ENCODE measurements around the gene PUDP. TPM values are rescaled to one million over a fixed set of nuclear protein-coding genes. Genes with fewer than 3 reads are reported as not detected.

The PUDP gene
- total RNA-seq, 2 experiments from 2014 or later, result 15.6 to 16.3 TPM

- POLR2A ChIA-PET, result no interaction called here
- no peak overlapping the region for H3K27ac Mint-ChIP-seq
- no peak for DNase-seq
- no peaks in the 10 kb centered on the region for H3K27me3 Mint-ChIP-seq
- no peaks in the 10 kb centered on the region for H3K4me1 Mint-ChIP-seq
- no peak overlapping the region for H3K4me3 Mint-ChIP-seq
- H3K9me3 Mint-ChIP-seq, result no peaks in the 10 kb centered on the region
- no peaks in the 10 kb centered on the region for H3K36me3 Mint-ChIP-seq (ENCODE audit: low read depth)
- CTCF ChIA-PET, result no interaction called here
Observed at GRCh38 chrX:7159149-7159861, 11.4 kb upstream of the PUDP start.

GRCh38 chrX:7158468-7158990 is 10.6 kb upstream of the PUDP start:
- CTCF ChIA-PET, result no interaction called here
- Mint-ChIP-seq H3K36me3 (ENCODE audit: low read depth) (no peaks in the 10 kb centered on the region), H3K27ac (no peak overlapping the region), H3K4me3 (no peak overlapping the region), H3K9me3 (no peaks in the 10 kb centered on the region), H3K4me1 (no peaks in the 10 kb centered on the region), H3K27me3 (no peaks in the 10 kb centered on the region)
- DNase-seq, result no peak
- POLR2A ChIA-PET, result no interaction called here

DNA sequence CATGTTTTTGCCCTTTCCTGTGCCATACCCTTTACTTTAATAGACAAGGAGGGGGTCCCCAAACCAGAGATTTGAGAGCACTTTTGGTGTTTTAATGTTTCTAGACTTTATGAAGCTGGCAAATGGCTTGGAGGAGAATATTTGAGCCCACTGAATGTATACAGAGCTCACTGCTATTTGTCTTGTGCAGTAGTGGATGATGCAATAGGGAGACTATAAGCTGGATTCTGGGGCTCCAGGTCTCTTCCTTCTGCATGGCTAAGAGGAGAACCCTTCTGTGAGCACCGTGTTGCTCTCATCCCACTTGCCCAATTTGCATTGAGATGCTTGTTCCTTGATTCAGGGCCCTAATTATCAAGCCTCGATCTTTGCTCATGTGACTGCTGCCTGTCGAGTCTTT is 8.9 kb upstream of the PUDP start:
- H3K27ac Mint-ChIP-seq, result no peak overlapping the region
- no peaks in the 10 kb centered on the region for H3K36me3 Mint-ChIP-seq (ENCODE audit: low read depth)
- ChIA-PET CTCF (interaction anchor here (0.6 to 1.7 kb wide), 2 partner anchors 9 to 85 kb away, joined by 3 read pairs; partner anchors contain the start of gene PUDP), POLR2A (no interaction called here)
- H3K9me3 Mint-ChIP-seq, result no peaks in the 10 kb centered on the region
- no peak for DNase-seq
- H3K27me3 Mint-ChIP-seq, result no peaks in the 10 kb centered on the region
- H3K4me3 Mint-ChIP-seq, result no peak overlapping the region
- no peaks in the 10 kb centered on the region for H3K4me1 Mint-ChIP-seq

DNA sequence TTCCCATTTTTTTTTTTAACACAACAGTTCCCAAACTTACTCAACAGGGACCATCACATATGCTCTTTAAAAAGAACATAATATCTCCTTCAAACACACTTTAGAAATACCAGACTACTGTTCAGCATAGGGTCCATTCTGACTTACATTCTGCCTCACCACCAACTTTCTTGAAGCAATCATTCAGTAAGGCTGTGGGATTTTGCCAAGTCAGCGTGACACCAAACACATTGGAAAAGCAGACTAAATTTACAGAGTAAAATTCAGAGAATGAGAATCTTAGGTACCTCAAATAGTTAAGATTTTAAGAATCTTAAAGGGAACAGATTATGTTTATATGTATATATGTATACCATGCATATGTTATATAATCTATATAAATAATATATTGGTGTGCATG is 7.2 kb upstream of the PUDP start:
- H3K36me3 Mint-ChIP-seq (ENCODE audit: low read depth), result no peaks in the 10 kb centered on the region
- no peaks in the 10 kb centered on the region for H3K9me3 Mint-ChIP-seq
- no peak for DNase-seq
- no peaks in the 10 kb centered on the region for H3K27me3 Mint-ChIP-seq
- no peak overlapping the region for H3K4me3 Mint-ChIP-seq
- CTCF ChIA-PET, result no interaction called here
- POLR2A ChIA-PET, result no interaction called here
- H3K27ac Mint-ChIP-seq, result no peak overlapping the region
- no peaks in the 10 kb centered on the region for H3K4me1 Mint-ChIP-seq

- ChIA-PET CTCF (no interaction called here), POLR2A (no interaction called here)
- no peak for DNase-seq
Observed at GRCh38 chrX:7154041-7154597, 6.2 kb upstream of the PUDP start.

DNA sequence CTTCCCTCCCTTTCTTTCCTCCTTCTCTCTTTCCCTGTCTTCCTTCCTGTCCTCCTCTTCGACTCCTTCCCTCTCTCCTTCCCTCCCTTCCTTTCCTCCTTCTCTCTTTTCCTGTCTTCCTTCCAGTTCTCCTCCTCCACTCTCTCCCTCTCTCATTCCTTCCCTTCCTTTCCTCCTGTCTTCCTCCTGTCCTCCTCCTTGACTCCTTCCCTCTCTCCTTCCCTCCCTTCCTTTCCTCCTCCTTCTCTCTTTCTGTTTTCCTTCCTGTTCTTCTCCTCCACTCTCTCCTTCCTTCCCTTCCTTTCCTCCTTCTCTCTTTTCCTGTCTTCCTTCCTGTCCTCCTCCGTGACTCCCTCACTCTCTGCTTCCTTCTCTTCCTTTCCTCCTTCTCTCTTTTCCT is 5.3 kb upstream of the PUDP start:
- Mint-ChIP-seq H3K9me3 (no peaks in the 10 kb centered on the region), H3K4me1 (peaks cover 1% of the 10 kb centered on the region), H3K27me3 (no peaks in the 10 kb centered on the region), H3K36me3 (ENCODE audit: low read depth) (no peaks in the 10 kb centered on the region), H3K27ac (no peak overlapping the region), H3K4me3 (no peak overlapping the region)
- ChIA-PET CTCF (no interaction called here), POLR2A (no interaction called here)
- no peak for DNase-seq

More at GRCh38 chrX:7154041-7154597, 6.2 kb upstream of the PUDP start:
- no peak overlapping the region for H3K4me3 Mint-ChIP-seq
- no peaks in the 10 kb centered on the region for H3K27me3 Mint-ChIP-seq
- no peaks in the 10 kb centered on the region for H3K36me3 Mint-ChIP-seq (ENCODE audit: low read depth)
- H3K9me3 Mint-ChIP-seq, result no peaks in the 10 kb centered on the region
- H3K4me1 Mint-ChIP-seq, result peaks cover 1% of the 10 kb centered on the region
- H3K27ac Mint-ChIP-seq, result no peak overlapping the region

DNA sequence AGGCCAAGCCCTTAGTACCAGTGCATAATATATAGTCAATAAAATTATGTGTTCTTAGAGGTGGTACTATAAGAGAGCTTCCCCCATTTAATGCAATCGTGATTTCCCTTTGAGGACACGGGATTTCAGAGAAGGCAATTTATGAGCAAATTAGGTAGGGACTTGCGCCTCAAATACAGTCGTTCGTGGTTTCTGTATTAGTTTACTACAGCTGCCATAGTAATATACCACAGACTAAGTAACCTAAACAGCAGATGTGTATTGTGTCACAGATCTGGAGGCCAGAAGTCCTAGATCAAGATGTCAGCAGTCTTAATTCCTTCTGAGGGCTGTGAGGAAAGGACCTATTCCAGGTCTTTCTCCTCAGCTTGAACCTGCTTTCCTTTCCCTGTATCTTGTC is 1.5 kb upstream of the PUDP start:
- no peak overlapping the region for H3K4me3 Mint-ChIP-seq
- DNase-seq, result no peak
- peaks cover 2% of the 10 kb centered on the region for H3K36me3 Mint-ChIP-seq (ENCODE audit: low read depth)
- no peak overlapping the region for H3K27ac Mint-ChIP-seq
- H3K27me3 Mint-ChIP-seq, result no peaks in the 10 kb centered on the region
- CTCF ChIA-PET, result no interaction called here
- POLR2A ChIA-PET, result no interaction called here
- no peaks in the 10 kb centered on the region for H3K9me3 Mint-ChIP-seq
- peaks cover 16% of the 10 kb centered on the region for H3K4me1 Mint-ChIP-seq

GRCh38 chrX:7147413-7147977 is 458 bp downstream of the PUDP start, which contains the start of gene STS:
Gene STS (plus strand): TSS chrX:7147712. CDS start chrX:7253200, 105,488 bp downstream.
- peak within 1 kb of the TSS; percentile 90 for H3K27ac Mint-ChIP-seq
- ChIA-PET CTCF (interaction anchor here (1.0 kb wide), 1 partner anchor 10 kb away, joined by 3 read pairs; no protein-coding TSS in a partner anchor), POLR2A (no interaction called here)
- DNase-seq, result peak; percentile 14
- H3K36me3 Mint-ChIP-seq (ENCODE audit: low read depth), result peaks cover 2% of the 10 kb centered on the region
- no peaks in the 10 kb centered on the region for H3K9me3 Mint-ChIP-seq
- H3K4me1 Mint-ChIP-seq, result peaks cover 16% of the 10 kb centered on the region
- peak within 1 kb of the TSS; percentile 78 for H3K4me3 Mint-ChIP-seq
- H3K27me3 Mint-ChIP-seq, result no peaks in the 10 kb centered on the region

GRCh38 chrX:7146703-7147412 is 1.1 kb downstream of the PUDP start:
- Mint-ChIP-seq H3K4me1 (peaks cover 16% of the 10 kb centered on the region), H3K27ac (peak overlapping the region; percentile 86), H3K36me3 (ENCODE audit: low read depth) (peaks cover 2% of the 10 kb centered on the region), H3K9me3 (no peaks in the 10 kb centered on the region), H3K27me3 (no peaks in the 10 kb centered on the region), H3K4me3 (peak overlapping the region; percentile 77)
- POLR2A ChIA-PET, result no interaction called here
- CTCF ChIA-PET, result interaction anchor here (0.6 to 0.8 kb wide), 2 partner anchors 80 to 1001 kb away, joined by 3 read pairs; no protein-coding TSS in a partner anchor
- DNase-seq, result peak; percentile 6

- Mint-ChIP-seq H3K9me3 (no peaks in the 10 kb centered on the region), H3K36me3 (ENCODE audit: low read depth) (peaks cover 2% of the 10 kb centered on the region), H3K4me1 (peaks cover 16% of the 10 kb centered on the region), H3K27me3 (no peaks in the 10 kb centered on the region), H3K27ac (no peak overlapping the region), H3K4me3 (no peak overlapping the region)
- no peak for DNase-seq
- CTCF ChIA-PET, result interaction anchor here (0.6 to 0.8 kb wide), 2 partner anchors 79 to 1001 kb away, joined by 3 read pairs; no protein-coding TSS in a partner anchor
- POLR2A ChIA-PET, result no interaction called here
Observed at GRCh38 chrX:7146020-7146702, 1.8 kb downstream of the PUDP start.

DNA sequence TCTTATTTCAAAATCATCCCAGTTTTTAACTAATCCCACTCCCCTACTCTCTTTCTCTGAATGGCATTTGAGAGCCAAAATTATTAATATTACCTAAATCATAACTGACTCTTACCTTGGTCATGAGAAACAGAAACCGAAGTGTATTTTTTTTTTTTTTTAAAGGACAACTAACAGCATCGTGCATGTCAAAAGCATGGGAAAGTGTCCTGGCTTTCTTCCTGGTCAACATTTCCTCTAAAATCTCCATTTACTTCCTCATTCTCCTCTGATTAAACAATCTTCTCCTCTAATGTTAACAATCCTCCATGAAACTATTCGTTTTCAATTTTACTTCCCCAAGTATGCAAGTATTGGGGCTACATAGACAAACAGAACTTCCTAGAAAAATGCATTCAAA is 2.5 kb downstream of the PUDP start:
- H3K4me3 Mint-ChIP-seq, result no peak overlapping the region
- H3K36me3 Mint-ChIP-seq (ENCODE audit: low read depth), result peaks cover 2% of the 10 kb centered on the region
- H3K27me3 Mint-ChIP-seq, result no peaks in the 10 kb centered on the region
- H3K27ac Mint-ChIP-seq, result no peak overlapping the region
- peaks cover 16% of the 10 kb centered on the region for H3K4me1 Mint-ChIP-seq
- DNase-seq, result no peak
- CTCF ChIA-PET, result no interaction called here
- POLR2A ChIA-PET, result no interaction called here
- no peaks in the 10 kb centered on the region for H3K9me3 Mint-ChIP-seq

DNA sequence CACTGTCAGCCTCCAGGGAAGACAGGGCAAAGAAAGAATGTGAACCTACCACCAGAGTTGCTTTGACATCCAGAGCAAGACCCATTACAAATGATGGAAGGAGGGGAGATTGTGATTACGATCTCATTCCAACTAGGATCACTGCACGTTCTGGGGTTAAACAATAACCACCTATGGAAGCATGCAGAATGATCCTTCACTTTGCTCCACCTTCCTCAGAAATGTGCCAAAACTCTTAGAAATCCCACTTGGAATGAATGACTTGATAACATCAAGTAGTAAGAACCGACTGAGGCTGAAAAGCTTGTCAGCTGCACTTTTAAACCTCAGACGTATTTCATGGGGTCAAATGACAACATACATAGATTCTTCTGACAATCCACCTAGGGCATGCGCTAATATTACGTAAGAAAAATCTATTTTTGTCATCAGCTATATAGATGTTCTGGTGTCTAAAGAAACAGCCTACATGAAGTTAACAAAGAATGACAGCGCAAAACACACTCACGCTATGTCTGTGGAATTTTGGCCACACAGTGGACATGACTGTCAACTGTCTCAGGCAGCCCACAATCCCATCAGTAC is 3.9 kb downstream of the PUDP start:
- CTCF ChIA-PET, result interaction anchor here (0.5 kb wide), 1 partner anchor 60 kb away, joined by 5 read pairs; no protein-coding TSS in a partner anchor
- no peak for DNase-seq
- POLR2A ChIA-PET, result no interaction called here
- Mint-ChIP-seq H3K27ac (no peak overlapping the region), H3K4me1 (peaks cover 15% of the 10 kb centered on the region), H3K4me3 (no peak overlapping the region), H3K27me3 (no peaks in the 10 kb centered on the region), H3K9me3 (no peaks in the 10 kb centered on the region), H3K36me3 (ENCODE audit: low read depth) (peaks cover 5% of the 10 kb centered on the region)
